PC-3 (cell line): ENCODE results near the gene OR51F1.

Experiments used
- EZH2 ChIP-seq: fragments of 300-600 bp; sonication (generic); IDR thresholded peaks from one replicate; pipeline ENCODE4 v1.6.1; 2017; ENCODE audit warnings: antibody characterized with exemption, mild to moderate bottlenecking, low read length; ENCODE audit not compliant: unreplicated experiment
- TF ChIP-seq, protein P1 (sequence below): fragments of 300-600 bp; sonication (generic); conservative IDR thresholded peaks from 2 replicates; pipeline ENCODE4 v1.5.1; 2017; ENCODE audit warnings: antibody characterized with exemption, low read depth, mild to moderate bottlenecking, low read length

- TF ChIP-seq, protein P1, sequence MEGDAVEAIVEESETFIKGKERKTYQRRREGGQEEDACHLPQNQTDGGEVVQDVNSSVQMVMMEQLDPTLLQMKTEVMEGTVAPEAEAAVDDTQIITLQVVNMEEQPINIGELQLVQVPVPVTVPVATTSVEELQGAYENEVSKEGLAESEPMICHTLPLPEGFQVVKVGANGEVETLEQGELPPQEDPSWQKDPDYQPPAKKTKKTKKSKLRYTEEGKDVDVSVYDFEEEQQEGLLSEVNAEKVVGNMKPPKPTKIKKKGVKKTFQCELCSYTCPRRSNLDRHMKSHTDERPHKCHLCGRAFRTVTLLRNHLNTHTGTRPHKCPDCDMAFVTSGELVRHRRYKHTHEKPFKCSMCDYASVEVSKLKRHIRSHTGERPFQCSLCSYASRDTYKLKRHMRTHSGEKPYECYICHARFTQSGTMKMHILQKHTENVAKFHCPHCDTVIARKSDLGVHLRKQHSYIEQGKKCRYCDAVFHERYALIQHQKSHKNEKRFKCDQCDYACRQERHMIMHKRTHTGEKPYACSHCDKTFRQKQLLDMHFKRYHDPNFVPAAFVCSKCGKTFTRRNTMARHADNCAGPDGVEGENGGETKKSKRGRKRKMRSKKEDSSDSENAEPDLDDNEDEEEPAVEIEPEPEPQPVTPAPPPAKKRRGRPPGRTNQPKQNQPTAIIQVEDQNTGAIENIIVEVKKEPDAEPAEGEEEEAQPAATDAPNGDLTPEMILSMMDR: no peak
- TF ChIP-seq EZH2: no peak
Measured at GRCh38 chr11:4766420-4767043, 3.2 kb downstream of the OR51F1 start.
